ENCODE measurements around the gene PLCH1.

PLCH1 gene

DNA sequence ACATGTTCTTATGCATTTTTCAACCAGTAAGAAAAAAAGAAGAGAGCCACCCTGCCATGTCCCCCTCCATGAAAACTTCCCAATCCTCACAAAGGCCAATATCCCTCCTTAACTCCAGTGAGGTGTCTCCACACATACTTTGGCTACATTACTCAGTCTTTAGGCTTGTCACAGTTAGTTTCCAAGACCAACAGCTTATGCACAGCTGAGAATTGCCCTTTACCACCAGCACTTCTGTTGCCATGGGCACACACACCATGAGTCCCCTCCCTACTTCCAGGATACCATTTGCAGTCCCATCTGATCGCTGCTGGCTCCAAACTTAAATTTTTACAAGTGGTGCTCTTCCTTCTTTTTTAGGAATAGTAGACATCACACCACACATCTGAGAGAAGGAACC, 301.1 kb downstream of the PLCH1 start:
- no peak overlapping the region for H3K4me3 ChIP-seq (ENCODE audit: low read depth, low read length)
- TF ChIP-seq, protein P1, sequence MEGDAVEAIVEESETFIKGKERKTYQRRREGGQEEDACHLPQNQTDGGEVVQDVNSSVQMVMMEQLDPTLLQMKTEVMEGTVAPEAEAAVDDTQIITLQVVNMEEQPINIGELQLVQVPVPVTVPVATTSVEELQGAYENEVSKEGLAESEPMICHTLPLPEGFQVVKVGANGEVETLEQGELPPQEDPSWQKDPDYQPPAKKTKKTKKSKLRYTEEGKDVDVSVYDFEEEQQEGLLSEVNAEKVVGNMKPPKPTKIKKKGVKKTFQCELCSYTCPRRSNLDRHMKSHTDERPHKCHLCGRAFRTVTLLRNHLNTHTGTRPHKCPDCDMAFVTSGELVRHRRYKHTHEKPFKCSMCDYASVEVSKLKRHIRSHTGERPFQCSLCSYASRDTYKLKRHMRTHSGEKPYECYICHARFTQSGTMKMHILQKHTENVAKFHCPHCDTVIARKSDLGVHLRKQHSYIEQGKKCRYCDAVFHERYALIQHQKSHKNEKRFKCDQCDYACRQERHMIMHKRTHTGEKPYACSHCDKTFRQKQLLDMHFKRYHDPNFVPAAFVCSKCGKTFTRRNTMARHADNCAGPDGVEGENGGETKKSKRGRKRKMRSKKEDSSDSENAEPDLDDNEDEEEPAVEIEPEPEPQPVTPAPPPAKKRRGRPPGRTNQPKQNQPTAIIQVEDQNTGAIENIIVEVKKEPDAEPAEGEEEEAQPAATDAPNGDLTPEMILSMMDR (IDR thresholded peaks at IDR 0.05; ENCODE audit: borderline replicate concordance, insufficient read depth, low read depth, low read length), result no peak

DNA sequence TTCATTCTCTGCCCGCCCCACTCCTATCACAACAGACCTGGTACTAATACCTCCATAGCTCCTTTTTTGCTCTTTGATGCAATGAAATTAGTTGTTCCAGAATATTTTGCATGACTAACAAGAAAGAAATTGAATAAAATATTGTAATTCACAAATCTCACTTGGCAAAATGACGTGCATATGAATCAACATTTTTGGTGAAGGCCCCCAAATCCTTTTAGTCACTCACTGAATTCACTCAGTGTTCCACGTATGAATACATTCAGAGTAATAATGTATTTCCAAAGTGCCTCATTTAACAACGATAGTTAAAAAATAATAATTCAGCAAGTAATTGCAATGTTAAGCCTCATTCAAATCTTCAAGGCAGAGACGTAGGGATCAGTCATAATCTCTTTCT, 302.8 kb downstream of the PLCH1 start:
- no peak overlapping the region for H3K4me3 ChIP-seq (ENCODE audit: low read depth, low read length)
- TF ChIP-seq, protein P1 (IDR thresholded peaks at IDR 0.05; ENCODE audit: borderline replicate concordance, insufficient read depth, low read depth, low read length), result no peak

DNA sequence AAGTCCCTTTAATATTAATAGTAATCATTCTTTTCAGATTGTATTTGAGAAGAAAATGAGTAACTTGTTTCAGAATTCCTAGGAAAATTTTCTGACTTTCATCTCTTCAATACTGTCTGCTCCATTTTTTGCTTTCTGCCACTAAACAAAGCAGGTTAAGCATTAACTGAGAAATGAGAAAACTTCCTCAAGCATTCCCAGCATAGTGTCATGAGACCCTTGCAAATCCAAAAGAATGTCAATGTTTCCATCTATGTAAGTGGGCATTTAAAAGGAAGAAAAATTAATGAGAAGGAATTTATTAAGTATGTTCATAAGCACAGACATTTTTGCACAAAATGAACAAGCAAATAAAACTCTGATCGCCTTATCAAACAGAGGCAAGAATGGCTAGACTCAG, 303.4 kb downstream of the PLCH1 start:
- H3K4me3 ChIP-seq (ENCODE audit: low read depth, low read length), result no peak overlapping the region
- TF ChIP-seq, protein P1 (IDR thresholded peaks at IDR 0.05; ENCODE audit: borderline replicate concordance, insufficient read depth, low read depth, low read length), result no peak

DNA sequence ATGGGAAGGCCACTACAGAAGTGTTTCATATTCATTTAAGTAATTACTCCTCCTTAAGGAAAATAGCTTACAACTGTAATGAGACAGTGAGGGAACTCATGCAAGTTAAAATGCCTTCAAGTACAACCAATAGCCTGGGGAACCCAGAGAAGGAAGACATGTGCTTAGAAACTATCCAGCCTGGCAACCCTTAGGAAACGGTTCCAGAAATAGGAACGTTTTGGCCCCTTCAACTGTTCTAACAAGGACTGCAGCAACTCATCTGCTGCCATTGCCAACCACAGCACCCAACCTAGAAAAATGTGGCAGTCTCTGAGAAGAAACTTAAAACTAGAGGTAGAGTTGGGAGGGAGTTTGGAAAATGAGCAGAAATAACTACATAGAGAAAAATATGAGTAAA, 303.8 kb downstream of the PLCH1 start:
- TF ChIP-seq, protein P1 (IDR thresholded peaks at IDR 0.05; ENCODE audit: borderline replicate concordance, insufficient read depth, low read depth, low read length), result no peak

DNA sequence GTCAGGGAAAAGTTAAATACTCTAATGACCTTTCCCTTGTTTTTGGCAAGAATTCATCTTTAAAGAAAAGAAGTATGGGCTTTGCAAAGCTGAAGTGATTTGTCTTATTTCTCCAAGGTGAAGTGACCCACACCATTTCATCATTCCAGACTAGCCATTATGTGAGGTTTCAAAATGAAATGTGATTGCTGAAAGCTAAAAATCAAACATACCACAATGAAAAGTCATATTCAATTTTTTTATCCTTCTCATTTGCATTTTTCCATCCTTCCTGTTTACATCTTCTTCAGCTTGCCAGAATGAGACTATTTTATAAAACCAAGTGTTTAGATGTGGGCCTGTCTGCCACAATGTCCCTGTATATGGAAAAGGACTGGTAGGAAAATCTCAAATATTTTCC, 309.1 kb downstream of the PLCH1 start:
- TF ChIP-seq, protein P1 (IDR thresholded peaks at IDR 0.05; ENCODE audit: borderline replicate concordance, insufficient read depth, low read depth, low read length), result no peak
- H3K4me3 ChIP-seq (ENCODE audit: low read depth, low read length), result no peak overlapping the region

More for the DNA sequence above, 303.8 kb downstream of the PLCH1 start:
- H3K4me3 ChIP-seq (ENCODE audit: low read depth, low read length), result no peak overlapping the region

DNA sequence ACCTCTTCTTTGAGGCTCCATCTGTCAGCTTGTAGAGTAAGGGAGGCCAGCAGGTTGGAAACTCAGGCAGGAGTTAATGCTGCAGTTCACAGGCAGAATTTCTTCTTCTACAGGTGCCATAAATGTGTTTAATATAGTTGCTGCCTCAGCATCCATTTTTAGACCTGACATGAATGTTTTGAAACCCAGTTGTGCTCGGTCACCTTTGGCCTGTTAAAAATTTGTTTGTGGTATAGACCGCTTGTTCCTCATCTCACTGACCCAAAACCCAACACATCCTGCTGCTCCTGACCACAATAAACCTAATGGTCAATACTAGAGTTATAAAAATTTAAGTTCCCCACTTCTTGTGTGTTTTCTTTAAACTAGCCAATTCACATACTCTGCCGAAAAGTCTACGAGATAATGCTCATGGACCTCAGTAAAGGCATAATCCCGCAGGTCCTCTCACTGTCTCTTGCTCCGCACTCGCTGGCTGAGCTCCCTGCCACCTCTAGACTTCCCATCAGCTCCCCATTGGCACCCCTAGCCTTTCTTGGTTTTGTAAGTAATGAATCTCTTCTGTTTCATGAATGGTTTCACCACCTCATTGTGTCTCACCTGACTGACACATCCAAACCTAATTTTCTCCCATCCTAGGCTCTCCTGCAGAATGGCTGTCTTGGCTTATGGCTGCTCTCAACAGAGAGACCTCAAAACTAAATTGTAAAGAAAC, 312.9 kb downstream of the PLCH1 start:
- H3K4me3 ChIP-seq (ENCODE audit: low read depth, low read length), result no peak overlapping the region
- TF ChIP-seq, protein P1 (IDR thresholded peaks at IDR 0.05; ENCODE audit: borderline replicate concordance, insufficient read depth, low read depth, low read length), result no peak

DNA sequence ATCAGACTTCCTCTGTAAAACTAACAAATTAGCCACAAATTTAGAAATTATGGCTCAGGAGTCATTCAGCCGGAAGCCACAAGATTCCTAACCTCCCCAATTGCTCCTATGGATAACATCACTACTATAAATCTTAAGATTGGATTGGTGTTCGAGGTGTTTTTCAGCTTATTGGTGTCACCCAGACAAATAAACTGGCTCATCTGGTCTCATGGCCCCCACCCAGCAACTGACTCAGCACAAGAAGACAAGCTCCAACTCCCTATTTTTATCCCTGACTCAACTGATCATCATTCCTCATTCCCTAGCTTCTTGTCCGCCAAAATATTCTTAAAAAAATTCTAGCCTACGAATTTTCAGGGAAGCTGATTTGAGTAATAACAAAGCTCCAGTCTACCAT, 316.3 kb downstream of the PLCH1 start:
- TF ChIP-seq, protein P1 (IDR thresholded peaks at IDR 0.05; ENCODE audit: borderline replicate concordance, insufficient read depth, low read depth, low read length), result no peak
- H3K4me3 ChIP-seq (ENCODE audit: low read depth, low read length), result no peak overlapping the region

All from GM12875 (cell line).